Lower lobe of right lung (tissue), 2 donors: ENCODE data around the gene TOMM5. TPM values are rescaled to one million over a fixed set of nuclear protein-coding genes. Genes with fewer than 3 reads are reported as not detected.

Experiments
- ATAC-seq, 2 donors: fragments of 200-7000 bp; cut with Tn5 transposase; one replicate each; pipeline ENCODE4 v1.9.1; 2020 to 2022; ENCODE audit warnings: mild to moderate bottlenecking in 2 of 2, moderate library complexity in 2 of 2
- DNase-seq: peaks from one replicate; pipeline ENCODE4 v3.0.0-alpha.2; 2020
- H3K27ac ChIP-seq: fragments of 200-600 bp; one replicate; pipeline ENCODE4 v1.8.0; 2022
- H3K27me3 ChIP-seq: fragments of 200-600 bp; one replicate; pipeline ENCODE4 v1.8.0; 2022; ENCODE audit warnings: low read depth
- H3K36me3 ChIP-seq: fragments of 200-600 bp; one replicate; pipeline ENCODE4 v1.8.0; 2022; ENCODE audit warnings: mild to moderate bottlenecking
- H3K4me1 ChIP-seq: fragments of 200-600 bp; one replicate; pipeline ENCODE4 v1.8.0; 2022
- H3K4me3 ChIP-seq: fragments of 200-600 bp; one replicate; pipeline ENCODE4 v1.8.0; 2022; ENCODE audit warnings: mild to moderate bottlenecking
- H3K9me3 ChIP-seq: fragments of 200-600 bp; one replicate; pipeline ENCODE4 v1.8.0; 2022
- CTCF ChIP-seq: fragments of 200-600 bp; IDR thresholded peaks from one replicate; pipeline ENCODE4 v1.8.0; 2022; ENCODE audit warnings: antibody characterized with exemption, mild to moderate bottlenecking
- intact Hi-C: fragments of 100-400 bp; cut with DNase I; formaldehyde crosslinking; loops from one replicate; pipeline ENCODE4 v1.11.0; 2022
- total RNA-seq: library from RNA; stranded (reverse); fragmentation: NEBNext Ultra II Directional; extraction: Animal tissue kit (Norgen Biotek cat#: 25700); gene quantifications from one replicate; pipeline ENCODE4 v1.2.1, GENCODE V29; 2021
- donor health status: DM: no; HTN: yes; CAD: no; lungs with severe emphysema.

Gene TOMM5
- total RNA-seq, 1 donor from 2014 or later = 59.5 TPM

- DNase-seq (no peak), ATAC-seq (no peak)
- intact Hi-C loops = no loop called here
- H3K9me3 ChIP-seq = no peaks in the 10 kb centered on the region
- peaks cover 15% of the 10 kb centered on the region for H3K4me1 ChIP-seq
- TF ChIP-seq CTCF = no peak
- H3K27ac ChIP-seq = no peak overlapping the region
- no peak overlapping the region for H3K4me3 ChIP-seq
- H3K36me3 ChIP-seq = no peaks in the 10 kb centered on the region
- H3K27me3 ChIP-seq = no peaks in the 10 kb centered on the region
Measured at GRCh38 chr9:37596504-37596903, 4.1 kb upstream of the TOMM5 start.

- Histone ChIP-seq H3K27ac (no peak overlapping the region), H3K4me3 (no peak overlapping the region), H3K27me3 (no peaks in the 10 kb centered on the region), H3K4me1 (peaks cover 31% of the 10 kb centered on the region), H3K36me3 (peaks cover 1% of the 10 kb centered on the region), H3K9me3 (no peaks in the 10 kb centered on the region)
- intact Hi-C loops = no loop called here
- TF ChIP-seq CTCF = no peak
- ATAC-seq = no peak
- no peak for DNase-seq
Measured at GRCh38 chr9:37593883-37594448, 1.6 kb upstream of the TOMM5 start.

GRCh38 chr9:37587521-37587920, 4.9 kb downstream of the TOMM5 start:
- Histone ChIP-seq H3K27me3 (no peaks in the 10 kb centered on the region), H3K27ac (no peak overlapping the region), H3K4me1 (peaks cover 19% of the 10 kb centered on the region), H3K4me3 (no peak overlapping the region), H3K36me3 (peaks cover 62% of the 10 kb centered on the region), H3K9me3 (no peaks in the 10 kb centered on the region)
- DNase-seq (no peak), ATAC-seq (no peak)
- TF ChIP-seq CTCF = no peak
- intact Hi-C loops = no loop called here

GRCh38 chr9:37583522-37584121, 8.8 kb downstream of the TOMM5 start:
- ATAC-seq (no peak), DNase-seq (no peak)
- H3K9me3 ChIP-seq = no peaks in the 10 kb centered on the region
- H3K4me3 ChIP-seq = no peak overlapping the region
- H3K27me3 ChIP-seq = no peaks in the 10 kb centered on the region
- H3K4me1 ChIP-seq = no peaks in the 10 kb centered on the region
- TF ChIP-seq CTCF = no peak
- H3K36me3 ChIP-seq = peaks cover 63% of the 10 kb centered on the region
- H3K27ac ChIP-seq = no peak overlapping the region
- intact Hi-C loops = no loop called here

GRCh38 chr9:37582548-37583157, 9.7 kb downstream of the TOMM5 start:
- DNase-seq (no peak), ATAC-seq (peak; percentile 49 to 62)
- no peaks in the 10 kb centered on the region for H3K4me1 ChIP-seq
- H3K9me3 ChIP-seq = no peaks in the 10 kb centered on the region
- H3K4me3 ChIP-seq = no peak overlapping the region
- peak; percentile 63 for TF ChIP-seq CTCF
- no peak overlapping the region for H3K27ac ChIP-seq
- intact Hi-C loops = no loop called here
- H3K36me3 ChIP-seq = peaks cover 54% of the 10 kb centered on the region
- H3K27me3 ChIP-seq = no peaks in the 10 kb centered on the region
